HUDEP-2 (cell line): ENCODE data around the gene R3HDML.

ENCODE experiments used
- DNase-seq, 76 experiments: peaks; one replicate each; lab custom pipeline; 2025; ENCODE audit not compliant: unreplicated experiment in 76 of 76; lab: John Stamatoyannopoulos, UW

R3HDML gene

DNA sequence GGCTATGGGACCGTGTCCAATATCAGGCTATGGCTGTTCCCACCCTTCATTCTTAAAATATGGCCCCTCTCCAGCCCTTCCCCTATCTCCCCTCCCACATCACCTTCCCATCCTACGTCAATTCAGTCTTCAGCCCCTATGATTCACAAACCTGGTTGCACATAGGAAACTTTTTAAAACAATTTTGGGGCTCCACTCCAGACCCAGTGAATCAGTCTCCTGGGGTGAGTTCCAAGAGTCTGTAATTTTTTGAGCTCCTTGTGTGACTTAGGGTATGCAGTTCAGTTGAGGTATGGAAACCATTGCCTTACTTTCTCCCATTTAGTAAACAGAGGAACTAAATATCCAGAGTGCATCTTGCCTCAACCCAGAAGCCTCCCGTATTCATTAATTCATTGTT, 24.2 kb downstream of the R3HDML start:
- no peak for DNase-seq

DNA sequence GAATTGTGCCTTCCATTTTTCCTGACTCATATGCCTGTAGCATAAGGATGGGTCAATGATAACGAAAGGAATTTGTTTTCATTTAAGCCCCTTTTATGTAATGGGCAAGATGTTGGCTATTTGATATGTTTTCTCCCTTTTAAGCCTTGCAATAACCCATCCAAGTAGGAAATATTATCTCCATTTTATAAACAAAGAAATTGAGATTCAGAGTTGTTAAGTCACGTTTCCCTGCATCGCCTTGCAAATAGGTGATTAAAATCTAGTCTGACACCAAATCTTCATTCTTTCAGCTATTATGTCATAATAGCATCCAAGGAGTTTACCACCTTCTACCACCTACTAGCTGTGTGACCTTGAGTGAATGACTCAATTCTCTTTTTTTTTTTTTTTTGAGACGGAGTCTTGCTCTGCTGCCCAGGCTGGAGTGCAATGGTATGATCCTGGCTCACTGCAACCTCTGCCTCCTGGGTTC, 25.7 kb downstream of the R3HDML start:
- no peak for DNase-seq

DNA sequence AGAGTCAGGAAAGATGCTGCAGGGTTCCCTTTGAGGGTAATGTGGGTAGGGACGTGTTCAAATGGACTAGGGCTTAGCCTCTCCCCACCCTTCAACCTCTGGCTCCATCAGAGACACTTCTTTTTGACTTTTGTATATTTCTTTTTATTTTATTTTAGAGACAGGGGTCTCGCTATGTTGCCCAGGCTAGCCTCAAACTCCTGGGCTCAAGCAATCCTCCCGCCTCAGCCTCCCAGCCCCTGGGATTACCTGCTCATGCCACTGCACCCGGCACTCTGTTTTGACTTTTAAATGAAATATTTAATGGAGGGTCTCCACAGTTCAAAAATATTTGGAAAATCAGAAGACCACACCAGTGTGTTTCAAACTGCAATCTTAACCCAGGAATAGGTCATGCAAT, 27.2 kb downstream of the R3HDML start:
- no peak for DNase-seq

DNA sequence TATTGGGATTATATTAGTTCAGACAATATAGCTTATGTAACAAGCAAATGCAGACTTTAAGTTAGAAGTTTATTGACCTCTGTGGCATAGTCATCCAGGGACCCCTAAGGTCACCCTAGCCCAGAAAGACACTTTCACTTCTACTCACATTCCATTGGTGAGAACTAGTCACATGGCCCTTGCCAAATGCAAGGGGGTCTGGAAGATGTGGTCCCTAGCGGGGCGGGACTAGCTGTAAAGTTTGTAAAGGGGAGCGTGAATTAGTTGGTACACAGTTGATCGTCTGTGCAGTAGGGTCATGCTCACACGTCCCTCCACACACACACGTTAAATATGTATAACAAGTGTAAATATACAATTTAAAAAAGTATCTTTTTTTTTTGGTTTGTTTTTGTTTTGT, 27.9 kb downstream of the R3HDML start:
- no peak for DNase-seq

DNA sequence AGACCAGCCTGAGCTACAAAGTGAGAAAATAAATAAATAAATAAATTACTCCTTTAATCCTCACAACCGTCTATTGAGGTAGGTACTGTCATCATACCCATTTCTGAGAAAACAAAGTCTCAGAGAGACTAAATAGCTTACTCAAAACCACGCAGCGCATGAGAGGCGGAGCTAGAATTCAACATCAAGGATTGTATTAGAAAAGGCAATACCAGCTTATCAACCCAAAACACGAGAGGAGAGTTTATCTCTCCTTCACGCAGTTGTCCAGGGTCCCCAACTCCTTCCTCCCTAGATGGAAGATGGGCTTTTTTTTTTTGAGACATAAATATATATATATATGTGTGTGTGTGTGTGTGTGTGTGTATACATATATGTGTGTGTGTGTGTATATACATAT, 30.9 kb downstream of the R3HDML start:
- DNase-seq = peak in 1 of 76 experiments; percentile 5

DNA sequence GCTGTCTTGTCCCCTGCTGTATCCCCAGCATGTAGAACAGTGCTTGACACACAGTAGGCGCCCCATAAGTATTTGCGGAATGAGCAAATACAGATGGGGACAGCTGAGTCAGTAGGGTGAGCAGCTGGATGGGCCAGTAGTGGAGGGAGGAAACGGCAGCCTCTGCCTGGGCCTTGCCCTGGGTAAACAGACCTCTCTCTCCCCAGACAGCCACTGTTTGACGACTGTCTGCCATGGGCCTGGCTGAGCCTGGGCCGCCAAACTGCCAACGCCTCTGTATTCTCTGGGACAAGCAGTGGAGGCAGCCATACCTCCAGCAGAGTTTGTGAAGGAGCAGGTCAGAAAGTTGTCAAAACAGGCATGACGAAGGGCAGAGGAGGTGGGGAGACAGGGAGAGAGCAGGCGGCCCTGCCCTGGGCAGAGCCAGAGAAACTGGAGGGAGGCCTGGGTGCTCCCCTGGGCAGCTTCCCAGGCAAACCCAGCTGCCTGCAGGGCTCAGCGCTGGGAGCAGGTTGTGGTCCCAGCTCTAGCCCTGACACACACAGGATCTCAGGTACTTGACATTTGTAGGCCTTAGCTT, 33.9 kb downstream of the R3HDML start:
- no peak for DNase-seq

DNA sequence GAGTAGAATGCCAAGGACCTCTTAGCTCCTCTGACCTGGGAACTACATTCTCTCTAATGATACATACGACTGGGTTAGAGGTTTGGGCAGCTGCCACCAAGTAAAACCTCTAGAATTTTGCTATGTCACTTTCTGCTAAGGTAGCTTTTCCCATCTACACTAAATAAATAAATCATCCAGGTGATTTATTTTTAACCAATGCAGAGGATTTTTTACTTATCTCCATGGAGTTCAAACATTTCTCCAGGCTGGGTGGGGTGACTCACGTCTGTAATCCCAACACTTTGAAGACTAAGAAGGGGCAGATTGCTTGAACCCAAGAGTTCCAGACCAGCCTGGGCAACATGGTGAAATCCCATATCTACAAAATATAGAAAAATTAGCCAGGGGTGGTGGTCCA, 45.8 kb downstream of the R3HDML start:
- DNase-seq = no peak

DNA sequence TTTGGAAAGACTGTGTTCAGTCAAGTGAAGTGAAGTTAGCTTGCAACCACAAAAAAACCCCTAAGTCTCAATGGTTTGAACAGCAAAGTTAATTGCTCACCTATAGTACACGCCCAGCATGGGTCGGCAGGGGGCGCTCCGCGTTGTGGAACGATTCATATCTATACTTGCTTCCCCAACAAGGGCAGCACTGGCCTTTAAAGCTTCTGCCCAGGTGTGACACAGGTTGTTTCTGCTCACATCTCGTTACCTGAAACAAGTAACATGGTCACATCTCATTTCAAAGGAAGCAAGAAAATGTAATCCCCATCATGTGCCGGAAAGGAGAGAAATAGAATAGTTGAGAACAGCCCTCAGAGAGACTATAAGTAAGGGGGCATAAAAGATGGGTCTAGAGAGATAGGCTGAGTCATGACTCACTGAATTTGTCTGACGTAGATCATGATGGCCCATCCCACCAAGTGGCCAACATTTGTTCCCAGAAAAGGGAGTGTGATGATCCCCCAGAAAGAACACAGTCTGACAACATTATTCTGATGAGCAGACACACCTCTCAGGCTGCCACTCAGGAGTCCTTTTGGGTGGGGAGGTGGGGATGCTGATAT, 47.7 kb downstream of the R3HDML start:
- DNase-seq = peak in 62 of 76 experiments; percentile 16 to 82 (median 58)

DNA sequence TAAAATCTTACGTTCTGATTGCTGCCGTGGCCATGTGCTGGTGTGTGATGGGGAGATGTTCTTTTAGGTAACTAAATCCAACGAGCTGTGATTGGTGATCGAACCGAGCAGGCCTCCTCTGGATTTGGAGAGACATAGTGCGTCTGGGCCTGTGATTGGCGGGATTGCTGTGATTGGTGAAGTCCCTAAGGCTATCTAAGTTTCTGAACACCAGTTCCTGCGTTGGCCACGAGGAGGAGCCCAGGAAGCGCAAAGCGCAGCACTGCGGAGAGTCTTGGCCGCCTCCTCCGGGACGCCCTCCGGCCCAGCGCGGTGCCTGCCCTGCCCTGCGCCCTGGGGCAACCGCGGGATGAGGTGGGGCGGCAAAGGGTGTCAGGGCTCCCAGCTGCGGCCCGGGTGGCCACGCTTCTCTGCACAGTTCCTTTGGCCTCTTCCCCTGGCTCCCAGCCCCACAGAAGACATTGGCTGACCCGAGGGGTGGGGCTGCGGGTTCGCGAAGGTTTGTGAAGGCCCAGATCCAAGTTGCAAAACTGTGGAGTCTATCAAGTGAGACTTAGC, 51.7 kb downstream of the R3HDML start:
- peak in 65 of 76 experiments; percentile 13 to 80 (median 54) for DNase-seq

DNA sequence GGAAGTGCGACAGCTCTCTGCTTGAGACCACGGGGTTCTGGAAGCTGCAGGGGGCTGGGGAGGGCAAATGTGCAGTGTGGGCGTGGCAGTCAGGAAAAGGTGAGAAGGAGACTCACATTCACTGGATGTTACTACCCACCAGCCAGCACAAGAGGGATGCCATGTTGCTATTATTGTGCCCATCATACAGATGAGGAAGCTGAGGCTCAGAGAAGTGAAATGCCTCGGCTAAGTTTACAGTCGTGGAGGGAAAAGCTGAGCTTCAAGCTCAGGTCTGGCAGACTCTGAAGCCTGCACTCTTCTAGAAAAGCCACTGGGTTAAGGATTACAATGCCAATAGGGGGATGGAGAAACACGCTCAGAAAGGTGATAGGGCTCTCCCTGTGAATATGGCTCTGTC, 53.0 kb downstream of the R3HDML start:
- no peak for DNase-seq

DNA sequence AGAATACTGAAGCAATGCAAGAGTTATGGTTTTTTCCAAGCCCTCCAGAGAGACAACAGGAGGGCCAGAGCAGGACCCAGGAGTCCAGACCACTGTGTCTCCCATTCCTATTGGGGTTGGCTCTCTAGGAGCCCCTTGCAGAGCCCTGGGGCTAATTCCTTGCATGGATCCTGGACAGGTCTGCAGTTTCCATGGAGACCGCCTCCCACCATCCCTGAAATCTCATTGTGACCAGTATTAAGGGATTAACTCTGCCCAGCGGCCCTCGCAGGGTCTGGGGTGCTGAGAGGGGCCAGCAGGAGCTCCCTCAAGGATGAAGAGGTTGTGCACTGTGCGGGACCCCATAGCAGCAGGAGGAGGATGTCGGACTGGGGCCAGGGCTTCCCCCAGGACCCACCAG, 53.4 kb downstream of the R3HDML start:
- DNase-seq = no peak

DNA sequence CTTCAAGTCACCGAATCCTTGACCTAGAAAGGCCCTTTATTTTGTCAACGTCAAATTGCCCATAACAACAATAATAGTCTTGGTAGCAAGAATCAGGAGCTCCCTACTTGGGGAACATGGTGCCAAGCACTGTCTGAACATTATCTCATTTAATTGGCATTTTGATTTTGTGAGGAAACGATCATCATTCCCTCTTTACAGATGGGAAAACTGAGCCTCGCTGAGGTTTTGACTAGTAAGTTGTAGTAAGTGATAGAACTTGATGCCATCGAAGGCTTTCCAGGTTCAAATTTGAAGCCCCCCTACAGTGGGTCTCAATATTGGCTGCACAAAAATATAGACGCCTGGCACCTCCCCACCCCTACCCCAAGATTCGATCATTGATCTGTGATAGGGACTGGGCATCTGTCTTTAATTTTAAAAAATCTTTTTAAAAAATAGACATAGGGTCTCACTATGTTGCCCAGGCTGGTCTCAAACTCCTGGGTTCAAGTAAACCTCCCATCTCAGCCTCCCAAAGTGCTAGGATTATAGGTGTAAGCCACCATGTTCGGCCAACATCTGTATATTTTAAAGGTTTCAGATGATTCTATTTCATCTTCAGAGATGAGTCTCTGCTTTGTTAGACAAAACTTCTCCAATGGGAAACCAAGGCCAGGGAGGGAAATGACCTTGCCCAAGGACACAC, 55.4 kb downstream of the R3HDML start:
- DNase-seq = no peak

DNA sequence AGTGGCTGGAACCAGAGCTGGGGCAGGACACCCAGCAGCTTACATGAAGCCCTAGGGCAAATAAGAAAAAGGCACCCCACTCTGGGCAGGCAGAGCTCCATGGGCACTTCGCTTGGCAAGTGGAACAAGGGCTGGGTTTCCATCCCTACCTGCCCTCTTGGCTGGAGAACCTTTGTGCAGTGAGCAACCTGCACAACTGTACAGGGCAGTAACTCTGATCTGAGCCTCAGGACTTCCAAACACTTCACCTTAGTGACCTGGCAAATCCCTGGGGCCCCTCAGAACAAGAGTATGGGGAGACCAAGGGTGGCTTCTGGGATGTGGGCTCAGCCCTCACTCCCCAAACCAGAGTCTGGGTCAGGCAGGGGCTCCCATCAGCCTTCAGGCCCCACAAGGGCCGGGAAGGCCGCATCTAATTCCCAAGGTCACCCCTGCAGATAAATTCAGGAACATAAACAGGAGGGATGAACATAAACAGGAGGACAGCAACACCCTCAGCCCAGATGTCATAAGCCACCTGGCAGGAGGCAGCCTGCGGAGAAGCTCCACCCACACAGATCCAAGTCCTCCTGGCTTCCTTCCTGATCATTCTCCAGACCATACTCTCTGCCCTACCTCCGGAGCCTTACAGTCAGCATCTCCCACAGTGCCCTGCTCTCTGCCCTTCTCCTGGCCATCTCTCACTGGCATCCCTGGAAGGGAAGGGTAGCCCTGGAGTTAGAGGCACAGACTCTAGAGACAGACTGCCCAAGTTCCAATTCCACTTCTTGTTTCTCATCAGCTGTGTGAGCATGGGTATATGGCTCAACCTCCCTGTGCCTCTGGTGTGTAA, 56.1 kb downstream of the R3HDML start:
- peak in 1 of 76 experiments; percentile 3 for DNase-seq

DNA sequence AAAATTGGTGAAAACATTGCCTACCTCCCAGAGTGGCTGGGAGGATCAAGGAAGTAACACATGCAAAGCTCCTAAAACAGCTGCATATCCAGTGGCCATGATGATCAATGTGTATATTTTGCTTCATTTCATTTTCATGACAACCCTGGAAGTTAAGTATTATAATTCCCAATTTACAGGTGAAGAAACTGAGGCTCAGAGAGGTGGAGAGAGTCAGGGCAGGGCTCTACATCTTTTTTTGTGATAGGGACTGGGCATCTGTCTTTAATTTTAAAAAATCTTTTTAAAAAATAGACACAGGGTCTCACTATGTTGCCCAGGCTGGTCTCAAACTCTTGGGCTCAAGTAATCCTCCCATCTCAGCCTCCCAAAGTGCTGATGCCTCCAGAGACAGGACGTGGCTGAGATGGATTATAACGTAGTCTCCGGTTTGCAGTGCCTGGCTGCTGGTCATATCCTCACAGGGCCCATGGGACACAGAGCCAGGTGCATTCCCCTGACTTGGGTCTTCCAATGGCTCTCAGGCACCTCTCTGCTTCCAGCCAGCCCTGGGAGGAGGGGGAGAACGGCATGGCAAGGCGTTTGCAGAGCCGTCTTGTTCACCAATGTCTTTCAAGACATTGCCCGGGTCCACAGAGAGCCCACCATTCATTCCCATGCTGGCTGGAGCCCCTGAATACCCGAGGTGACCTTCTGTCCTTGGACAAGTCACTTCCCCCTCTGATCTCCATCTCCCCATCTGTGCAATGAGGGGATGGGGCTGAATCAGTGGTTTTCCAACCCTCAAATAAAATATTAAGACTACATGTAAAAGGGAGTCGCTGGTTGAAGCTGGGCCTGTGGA, 57.0 kb downstream of the R3HDML start:
- DNase-seq = no peak

DNA sequence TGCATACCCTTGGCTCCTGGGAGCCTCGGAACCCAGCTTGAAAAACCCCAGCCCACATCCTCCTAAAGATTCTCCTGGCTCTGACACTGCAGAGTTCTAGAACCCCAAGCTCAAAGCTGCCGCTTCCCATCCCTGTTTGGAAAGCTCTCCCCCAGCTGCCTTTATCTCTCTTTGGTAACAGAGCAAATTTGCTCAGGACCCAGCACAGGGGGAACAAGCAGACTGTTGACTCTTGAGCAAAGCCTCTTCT, 57.5 kb downstream of the R3HDML start:
- DNase-seq = peak in 6 of 76 experiments; percentile 39 to 58 (median 48)

DNA sequence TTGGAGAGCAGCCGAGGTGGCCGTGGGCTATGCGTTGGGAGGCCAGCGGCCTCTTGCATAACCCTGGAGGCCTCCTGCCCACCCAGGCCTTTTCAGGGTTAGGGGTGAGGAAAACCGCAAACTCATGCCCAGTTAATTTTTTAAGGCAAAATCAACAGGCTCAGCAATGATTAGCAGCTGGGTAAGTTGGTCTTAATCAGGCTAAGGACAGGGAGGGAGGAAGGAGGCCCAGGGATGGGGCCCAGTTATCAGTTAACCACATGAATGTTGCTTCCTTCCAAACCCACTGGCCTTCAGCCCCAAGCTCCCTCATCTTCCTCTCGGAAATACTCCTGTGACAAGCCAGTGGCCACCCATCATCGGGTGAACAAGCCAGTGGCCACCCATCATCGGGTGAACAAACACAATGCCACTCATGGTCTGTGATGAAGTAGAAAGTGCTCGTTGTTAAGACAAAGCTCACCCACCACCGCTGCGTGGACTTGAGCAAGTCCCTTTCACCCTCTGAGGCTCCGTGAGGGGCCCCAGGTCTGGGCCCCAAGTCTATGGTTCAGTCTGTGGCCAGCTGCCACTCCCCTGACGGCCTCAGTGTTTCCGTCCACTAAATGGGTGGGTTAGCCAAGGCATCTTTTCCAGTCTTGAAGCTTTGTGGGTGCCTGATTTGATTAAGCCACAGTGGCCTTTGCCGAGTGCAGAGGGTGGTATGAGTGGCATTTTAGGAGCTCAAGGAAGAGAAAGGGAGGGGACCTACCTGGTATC, 58.0 kb downstream of the R3HDML start:
- DNase-seq = peak in 47 of 76 experiments; percentile 8 to 70 (median 37)

DNA sequence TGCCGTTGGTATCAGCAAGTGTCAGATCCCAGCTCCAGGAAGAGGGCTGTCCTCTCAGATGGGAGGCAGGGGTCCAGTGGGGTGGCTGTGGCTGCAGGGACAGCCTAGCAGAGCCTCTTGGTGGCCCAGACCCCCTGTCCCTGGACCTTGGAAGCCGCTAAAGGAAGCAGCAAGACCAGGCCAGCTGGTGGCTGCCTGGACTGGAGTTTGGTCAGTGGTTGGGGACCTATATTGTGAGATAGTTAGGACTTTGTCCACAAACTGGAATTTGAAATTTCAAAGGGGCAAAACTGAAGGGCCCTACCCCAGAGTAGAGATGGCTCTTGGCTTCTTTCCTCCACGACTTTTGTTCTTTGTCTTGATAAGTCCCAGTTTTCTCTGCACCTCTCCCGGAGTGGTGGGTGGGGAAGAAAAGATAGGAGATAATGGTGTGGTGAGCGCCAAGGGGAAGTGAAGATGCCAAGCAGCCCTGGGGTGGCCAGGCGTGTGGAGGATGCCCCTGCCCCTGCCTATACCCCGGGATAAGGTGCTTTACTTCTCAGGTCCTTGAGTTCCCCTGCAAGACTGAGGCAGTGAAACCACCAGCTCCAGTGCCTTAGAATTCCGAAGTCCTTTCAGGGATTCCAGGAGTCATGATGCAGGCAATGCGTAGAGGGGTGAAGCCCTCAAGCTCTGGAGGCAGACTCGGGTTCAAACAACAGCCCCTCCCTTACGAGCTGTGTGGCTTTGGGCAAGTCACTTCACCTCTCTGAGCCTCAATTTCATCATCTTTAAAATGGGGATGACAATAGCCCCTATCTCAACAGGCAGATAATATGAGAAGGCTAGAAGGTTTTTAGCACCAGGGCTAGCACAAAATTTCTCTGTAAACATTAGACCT, 58.9 kb downstream of the R3HDML start:
- peak in 3 of 76 experiments; percentile 12 to 22 (median 15) for DNase-seq

DNA sequence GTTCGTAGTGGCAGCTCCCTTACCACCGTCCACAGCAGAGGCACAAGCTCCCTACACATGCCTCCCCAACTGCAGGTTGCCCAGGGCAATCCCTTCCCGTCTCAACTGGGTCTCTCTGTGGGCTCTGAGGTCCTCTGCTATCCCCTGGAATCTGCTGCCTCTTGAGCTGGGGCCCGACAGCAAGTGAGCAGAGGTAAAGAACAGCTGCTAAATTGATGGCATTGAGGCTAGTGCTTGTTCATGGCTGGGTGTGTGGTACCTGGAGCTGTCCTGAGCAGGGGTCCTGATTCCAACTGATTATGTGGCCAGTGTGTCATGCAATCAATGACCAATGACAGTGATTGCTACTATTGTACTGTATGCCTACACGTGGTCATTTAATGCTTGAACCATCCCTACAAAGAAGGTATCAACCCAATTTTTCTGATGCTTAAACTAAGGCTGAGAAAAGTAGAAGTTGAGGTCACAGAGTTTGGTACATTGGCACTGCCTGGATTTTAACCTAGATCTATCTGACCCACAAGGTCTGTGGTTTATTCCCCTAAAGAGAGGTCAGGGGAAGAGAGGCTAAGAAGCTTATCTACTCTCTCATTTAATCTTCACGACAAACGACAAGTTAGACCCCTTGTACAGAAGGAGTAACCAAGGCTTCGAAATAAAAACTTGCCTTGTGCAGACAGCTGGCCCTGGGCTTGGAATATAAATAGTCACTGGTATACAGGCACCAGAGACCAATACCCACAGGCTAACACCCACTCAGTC, 59.7 kb downstream of the R3HDML start:
- peak in 4 of 76 experiments; percentile 2 to 9 (median 5) for DNase-seq
